Mucosa of stomach (tissue), 1 donor: ENCODE data around the gene RELA.

Experiments used
- H3K27me3 ChIP-seq: one replicate; pipeline ENCODE4 v1.7.0; 2013; ENCODE audit warnings: mild to moderate bottlenecking, low read length; ENCODE audit not compliant: control insufficient read depth, insufficient read depth
- H3K36me3 ChIP-seq: one replicate; pipeline ENCODE4 v1.7.0; 2013; ENCODE audit warnings: low read length; ENCODE audit not compliant: control insufficient read depth, insufficient read depth
- H3K4me1 ChIP-seq: one replicate; pipeline ENCODE4 v1.7.0; 2013; ENCODE audit warnings: mild to moderate bottlenecking, low read length; ENCODE audit not compliant: control insufficient read depth, insufficient read depth
- H3K4me3 ChIP-seq: one replicate; pipeline ENCODE4 v1.7.0; 2013; ENCODE audit warnings: low read length
- H3K9ac ChIP-seq: one replicate; pipeline ENCODE4 v1.7.0; 2013; ENCODE audit warnings: mild to moderate bottlenecking, low read length, moderate library complexity
- H3K9me3 ChIP-seq: one replicate; pipeline ENCODE4 v1.7.0; 2013; ENCODE audit warnings: mild to moderate bottlenecking, low read length, moderate library complexity; ENCODE audit not compliant: control insufficient read depth
- donor health status: Pancreatic carcinoma.

Gene RELA

DNA sequence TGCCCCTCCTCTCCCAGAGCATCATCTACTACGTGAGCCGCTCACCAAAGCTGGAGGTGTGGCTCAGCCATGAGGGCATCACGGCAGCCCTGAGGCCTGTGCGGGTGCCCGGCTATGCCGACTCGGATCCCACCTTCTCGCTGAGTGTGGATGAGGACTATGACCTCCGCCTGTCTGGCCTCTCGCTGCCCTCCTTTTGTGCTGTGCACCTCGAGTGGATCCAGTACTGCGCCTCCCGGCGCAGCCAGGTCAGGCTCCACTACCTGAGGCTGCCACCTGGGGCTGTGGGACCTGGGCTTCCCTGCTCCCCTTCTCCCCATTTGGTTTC is 28.6 kb downstream of the RELA start:
- H3K27me3 ChIP-seq: no peaks in the 10 kb centered on the region
- no peak overlapping the region for H3K9ac ChIP-seq
- H3K4me1 ChIP-seq: peaks cover 19% of the 10 kb centered on the region
- H3K36me3 ChIP-seq: peaks cover 22% of the 10 kb centered on the region
- no peak overlapping the region for H3K4me3 ChIP-seq
- H3K9me3 ChIP-seq: no peaks in the 10 kb centered on the region

DNA sequence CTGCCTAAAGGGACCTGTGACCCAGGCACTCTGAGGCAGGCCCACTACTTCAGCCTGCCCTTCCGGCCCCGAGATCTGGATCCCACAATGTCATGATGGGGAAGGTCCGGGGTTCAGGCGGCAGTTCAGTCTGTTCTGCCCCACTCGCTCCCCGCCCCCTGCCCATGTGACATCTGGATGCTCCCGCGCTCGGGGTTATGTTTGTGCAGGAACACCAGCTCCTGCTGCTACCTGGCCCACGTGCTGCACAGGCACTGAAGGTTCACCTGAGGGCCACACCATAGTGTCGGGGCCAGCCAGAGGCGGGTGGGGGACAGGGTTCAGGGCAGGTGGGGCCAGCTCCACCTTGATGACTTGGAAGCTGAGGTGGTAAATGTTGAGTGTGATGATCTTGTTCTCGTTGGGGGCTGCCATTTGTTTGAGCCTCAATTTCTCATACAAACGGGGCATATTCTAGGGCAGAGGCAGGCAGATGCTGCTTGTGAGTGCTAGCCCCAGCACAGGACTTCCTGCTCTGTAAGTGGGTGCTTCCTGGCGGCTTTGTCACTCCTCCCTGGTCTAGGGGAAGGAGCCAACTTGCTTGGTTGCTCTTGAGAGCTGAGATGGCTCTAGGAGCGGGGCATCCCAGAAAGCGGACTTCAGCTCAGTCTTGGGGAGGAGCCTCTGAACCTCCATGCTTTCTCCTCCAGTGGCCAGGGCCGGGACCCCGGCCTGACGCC is 29.2 kb downstream of the RELA start:
- no peaks in the 10 kb centered on the region for H3K9me3 ChIP-seq
- H3K27me3 ChIP-seq: no peaks in the 10 kb centered on the region
- no peak overlapping the region for H3K9ac ChIP-seq
- H3K36me3 ChIP-seq: peaks cover 26% of the 10 kb centered on the region
- peaks cover 15% of the 10 kb centered on the region for H3K4me1 ChIP-seq
- no peak overlapping the region for H3K4me3 ChIP-seq

DNA sequence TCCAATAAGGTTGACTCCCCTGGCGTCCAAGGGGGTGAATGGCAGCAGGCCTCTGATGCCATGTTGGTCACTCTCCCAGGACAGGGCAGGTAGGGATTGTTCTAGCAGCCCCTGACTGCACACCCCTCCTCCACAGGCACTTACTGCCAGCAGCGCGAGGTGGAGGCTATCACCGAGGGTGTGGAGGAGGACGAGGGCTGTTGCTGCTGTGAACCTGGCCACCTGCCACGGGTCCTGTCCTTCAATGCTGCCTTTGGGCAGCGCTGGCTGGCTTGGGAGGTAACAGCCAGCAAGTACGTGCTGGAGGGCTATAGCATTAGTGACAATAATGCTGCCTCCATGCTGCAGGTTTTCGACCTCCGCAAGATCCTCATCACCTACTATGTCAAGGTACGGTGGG is 32.5 kb downstream of the RELA start:
- H3K4me3 ChIP-seq: no peak overlapping the region
- no peaks in the 10 kb centered on the region for H3K4me1 ChIP-seq
- H3K27me3 ChIP-seq: no peaks in the 10 kb centered on the region
- H3K9me3 ChIP-seq: no peaks in the 10 kb centered on the region
- peaks cover 32% of the 10 kb centered on the region for H3K36me3 ChIP-seq
- no peak overlapping the region for H3K9ac ChIP-seq

DNA sequence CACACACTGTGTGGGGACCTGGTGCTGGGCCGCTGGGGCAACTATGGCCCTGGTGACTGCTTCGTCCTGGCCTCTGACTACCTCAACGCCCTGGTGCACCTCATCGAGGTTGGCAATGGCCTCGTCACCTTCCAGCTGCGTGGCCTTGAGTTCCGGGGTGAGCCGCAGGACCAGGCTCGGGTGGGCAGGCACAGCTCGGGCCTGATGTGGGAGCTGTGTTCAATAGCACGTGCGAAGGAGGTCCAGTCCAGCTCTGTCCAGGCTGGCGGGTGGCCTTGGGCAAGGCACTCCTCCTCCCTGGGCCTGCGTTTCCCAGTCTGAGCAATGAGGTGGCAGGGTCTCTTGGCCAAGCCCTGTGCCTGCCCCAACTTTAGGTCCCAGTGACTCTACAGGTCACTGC is 33.1 kb downstream of the RELA start:
- no peaks in the 10 kb centered on the region for H3K9me3 ChIP-seq
- no peaks in the 10 kb centered on the region for H3K27me3 ChIP-seq
- H3K4me3 ChIP-seq: no peak overlapping the region
- H3K36me3 ChIP-seq: peaks cover 28% of the 10 kb centered on the region
- no peaks in the 10 kb centered on the region for H3K4me1 ChIP-seq
- no peak overlapping the region for H3K9ac ChIP-seq

DNA sequence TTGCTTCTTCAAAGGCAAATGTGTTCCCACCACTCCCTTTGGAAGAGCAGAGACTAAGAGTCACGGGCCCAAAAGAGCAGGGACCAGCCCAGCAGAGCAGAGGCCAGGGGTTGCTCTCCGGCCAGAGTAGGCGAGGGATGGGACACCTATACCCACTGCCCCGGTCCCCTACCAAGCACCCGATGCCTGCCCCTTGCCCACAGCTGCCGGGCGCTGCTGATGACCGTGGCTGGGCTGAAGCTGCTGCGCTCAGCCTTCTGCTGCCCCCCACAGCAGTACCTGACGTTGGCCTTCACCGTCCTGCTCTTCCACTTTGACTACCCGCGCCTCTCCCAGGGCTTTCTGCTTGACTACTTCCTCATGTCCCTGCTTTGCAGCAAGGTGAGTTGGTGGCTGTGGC is 35.5 kb downstream of the RELA start:
- Histone ChIP-seq H3K9ac (no peak overlapping the region), H3K27me3 (no peaks in the 10 kb centered on the region), H3K36me3 (peaks cover 28% of the 10 kb centered on the region), H3K4me3 (no peak overlapping the region), H3K4me1 (no peaks in the 10 kb centered on the region), H3K9me3 (no peaks in the 10 kb centered on the region)

DNA sequence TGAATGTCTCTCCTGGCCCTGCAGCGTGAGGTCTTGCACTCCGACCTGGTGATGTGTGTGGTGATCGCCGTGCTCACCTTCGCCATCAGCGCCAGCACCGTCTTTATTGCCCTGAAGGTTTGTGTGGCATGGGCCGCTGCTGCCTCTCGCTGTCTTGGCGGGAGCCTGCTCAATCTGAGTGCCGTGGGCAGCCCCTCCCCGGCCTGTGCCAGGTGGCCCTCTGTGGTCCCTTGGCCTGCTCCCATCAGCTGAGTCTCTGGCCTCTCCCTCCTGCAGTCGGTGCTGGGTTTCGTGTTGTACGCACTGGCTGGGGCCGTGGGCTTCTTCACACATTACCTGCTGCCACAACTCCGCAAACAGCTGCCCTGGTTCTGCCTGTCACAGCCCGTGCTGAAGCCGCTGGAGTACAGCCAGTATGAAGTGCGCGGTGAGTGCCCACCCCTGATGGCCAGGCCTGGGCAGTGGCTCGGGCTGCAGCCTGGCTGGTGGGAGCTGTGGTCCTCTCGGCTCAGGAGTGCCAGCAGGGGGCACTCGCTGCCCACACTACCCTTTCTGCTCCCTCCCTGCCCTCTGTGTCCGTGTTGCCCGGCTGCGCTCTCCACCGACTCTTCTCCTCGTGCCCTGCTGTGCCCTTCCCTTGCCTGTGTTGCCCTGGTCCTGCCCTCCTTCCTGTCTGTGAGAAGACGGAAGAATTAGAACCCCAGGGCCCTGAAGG is 36.9 kb downstream of the RELA start:
- peaks cover 28% of the 10 kb centered on the region for H3K36me3 ChIP-seq
- H3K4me3 ChIP-seq: no peak overlapping the region
- H3K9ac ChIP-seq: no peak overlapping the region
- H3K9me3 ChIP-seq: no peaks in the 10 kb centered on the region
- no peaks in the 10 kb centered on the region for H3K4me1 ChIP-seq
- no peaks in the 10 kb centered on the region for H3K27me3 ChIP-seq

DNA sequence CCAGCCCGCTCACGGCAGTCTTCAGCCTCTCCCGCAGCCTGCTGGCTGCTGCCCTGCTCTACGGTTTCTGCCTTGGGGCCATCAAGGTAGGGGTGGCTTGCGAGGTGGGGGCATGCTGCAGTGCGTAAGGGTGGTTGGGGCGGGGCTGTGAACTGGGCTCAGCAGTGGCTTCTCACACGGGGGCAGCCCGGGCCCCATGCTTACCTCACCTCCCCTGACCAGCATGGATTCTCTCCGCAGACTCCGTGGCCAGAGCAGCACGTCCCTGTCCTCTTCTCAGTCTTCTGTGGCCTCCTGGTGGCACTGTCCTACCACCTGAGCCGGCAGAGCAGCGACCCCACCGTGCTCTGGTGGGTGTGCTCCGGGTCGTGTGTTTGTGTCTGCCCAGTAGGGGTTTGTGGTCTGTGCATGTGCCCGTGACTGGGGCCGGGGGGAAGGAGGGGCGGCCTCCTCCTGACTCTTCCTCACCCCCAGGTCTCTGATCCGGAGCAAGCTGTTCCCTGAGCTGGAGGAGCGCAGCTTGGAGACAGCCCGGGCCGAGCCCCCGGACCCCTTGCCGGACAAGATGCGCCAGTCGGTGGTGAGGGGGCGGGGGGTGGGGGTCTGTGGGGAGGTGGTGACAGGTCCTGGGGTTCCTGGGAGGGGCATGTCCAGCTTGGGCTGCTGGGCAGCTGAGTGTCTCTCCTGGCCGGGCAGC is 37.6 kb downstream of the RELA start:
- Histone ChIP-seq H3K4me3 (no peak overlapping the region), H3K9ac (no peak overlapping the region), H3K27me3 (no peaks in the 10 kb centered on the region), H3K4me1 (no peaks in the 10 kb centered on the region), H3K36me3 (peaks cover 28% of the 10 kb centered on the region), H3K9me3 (no peaks in the 10 kb centered on the region)

DNA sequence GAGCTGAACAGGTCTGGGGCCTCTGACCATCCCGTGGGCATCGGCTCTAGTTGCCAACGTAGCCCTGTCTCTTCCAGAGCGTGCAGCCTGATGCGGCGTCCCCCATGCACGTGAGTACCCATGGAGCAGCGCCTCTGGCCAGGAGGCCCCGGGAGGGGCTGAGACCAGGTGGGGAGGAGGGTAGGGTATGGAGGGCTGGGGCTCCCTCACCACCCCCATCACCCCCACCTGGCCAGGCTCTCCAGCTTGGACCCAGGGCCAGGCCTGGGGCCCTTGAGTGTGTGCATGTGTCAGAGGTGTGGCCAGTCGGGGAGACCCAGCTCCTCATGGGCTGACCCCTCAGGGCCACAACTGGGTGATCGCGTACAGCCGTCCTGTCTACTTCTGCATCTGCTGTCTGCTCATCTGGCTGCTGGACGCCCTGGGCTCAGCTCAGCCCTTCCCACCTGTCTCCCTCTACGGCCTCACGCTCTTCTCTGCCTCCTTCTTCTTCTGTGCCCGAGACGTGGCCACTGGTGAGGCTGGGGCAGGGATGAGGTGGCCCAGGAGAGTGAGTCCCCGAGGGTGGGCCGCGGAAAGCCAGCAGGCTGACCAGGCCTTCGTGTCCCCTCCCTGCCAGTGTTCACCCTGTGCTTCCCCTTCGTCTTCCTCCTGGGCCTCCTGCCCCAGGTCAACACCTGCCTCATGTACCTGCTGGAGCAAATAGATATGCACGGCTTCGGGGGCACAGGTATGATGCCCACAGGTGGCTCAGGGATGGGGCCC is 38.7 kb downstream of the RELA start:
- Histone ChIP-seq H3K4me3 (no peak overlapping the region), H3K9me3 (no peaks in the 10 kb centered on the region), H3K27me3 (no peaks in the 10 kb centered on the region), H3K4me1 (no peaks in the 10 kb centered on the region), H3K9ac (no peak overlapping the region), H3K36me3 (peaks cover 18% of the 10 kb centered on the region)

DNA sequence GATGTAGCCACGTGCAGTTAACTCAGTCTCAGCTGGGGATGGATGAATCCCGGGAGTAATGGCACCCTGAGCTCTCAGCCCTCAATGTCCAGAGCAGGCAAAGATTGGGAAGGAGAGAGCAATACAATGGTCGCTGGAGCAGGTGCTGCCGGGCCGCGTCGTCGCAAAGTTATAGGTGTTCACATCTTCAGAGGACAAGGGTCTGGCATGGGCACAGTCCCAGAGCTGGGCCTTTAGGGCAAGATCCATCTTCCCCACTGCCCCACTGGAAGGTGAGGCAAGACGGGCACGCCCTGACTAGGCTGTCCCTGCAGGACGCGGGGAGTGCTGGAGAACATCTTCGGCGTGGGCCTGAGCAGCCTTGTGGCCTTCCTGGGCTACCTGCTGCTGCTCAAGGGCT is 39.5 kb downstream of the RELA start:
- Histone ChIP-seq H3K9me3 (no peaks in the 10 kb centered on the region), H3K4me1 (no peaks in the 10 kb centered on the region), H3K36me3 (peaks cover 13% of the 10 kb centered on the region), H3K9ac (no peak overlapping the region), H3K4me3 (no peak overlapping the region), H3K27me3 (no peaks in the 10 kb centered on the region)

DNA sequence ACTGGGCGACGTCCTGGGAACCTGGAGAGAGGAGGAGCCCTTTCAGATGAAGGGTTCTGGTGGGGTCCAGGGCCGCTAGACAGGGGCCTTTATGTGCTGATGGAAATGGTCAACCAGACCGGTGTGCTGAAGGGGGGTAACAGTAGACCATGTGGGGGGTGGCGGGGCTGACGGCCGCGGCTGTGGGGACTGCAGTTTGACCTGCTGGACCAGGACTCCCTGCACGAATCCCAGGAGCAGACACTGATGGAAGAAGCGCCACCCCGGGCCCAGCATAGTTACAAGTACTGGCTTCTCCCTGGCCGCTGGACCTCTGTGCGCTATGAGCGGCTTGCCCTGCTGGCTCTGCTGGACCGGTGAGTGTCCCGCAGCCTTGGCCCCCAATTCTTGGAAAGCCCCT is 40.7 kb downstream of the RELA start:
- Histone ChIP-seq H3K27me3 (no peaks in the 10 kb centered on the region), H3K36me3 (peaks cover 1% of the 10 kb centered on the region), H3K9ac (no peak overlapping the region), H3K4me1 (peaks cover 2% of the 10 kb centered on the region), H3K4me3 (no peak overlapping the region), H3K9me3 (no peaks in the 10 kb centered on the region)

DNA sequence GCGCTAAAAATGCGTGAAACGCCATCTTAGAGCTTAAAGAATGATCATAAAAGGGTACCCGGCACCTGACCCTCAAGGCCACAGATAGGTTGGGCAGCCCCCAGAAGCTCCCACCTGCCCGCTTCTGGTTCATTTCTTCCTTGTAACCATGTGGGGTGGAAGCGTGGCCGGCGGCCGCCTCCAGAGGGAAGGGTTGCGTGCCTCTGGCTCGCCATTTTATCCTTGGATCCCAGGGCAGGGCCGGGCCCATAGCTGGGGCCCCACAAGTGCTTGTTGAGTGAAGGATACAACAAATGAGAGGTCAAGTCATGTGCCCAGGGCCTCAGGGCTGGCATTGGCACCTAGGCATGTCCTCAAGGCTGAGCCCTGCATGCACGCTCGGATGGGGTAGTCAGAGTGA is 41.3 kb downstream of the RELA start:
- H3K9me3 ChIP-seq: no peaks in the 10 kb centered on the region
- H3K4me3 ChIP-seq: no peak overlapping the region
- no peaks in the 10 kb centered on the region for H3K36me3 ChIP-seq
- H3K27me3 ChIP-seq: no peaks in the 10 kb centered on the region
- peaks cover 7% of the 10 kb centered on the region for H3K4me1 ChIP-seq
- no peak overlapping the region for H3K9ac ChIP-seq

DNA sequence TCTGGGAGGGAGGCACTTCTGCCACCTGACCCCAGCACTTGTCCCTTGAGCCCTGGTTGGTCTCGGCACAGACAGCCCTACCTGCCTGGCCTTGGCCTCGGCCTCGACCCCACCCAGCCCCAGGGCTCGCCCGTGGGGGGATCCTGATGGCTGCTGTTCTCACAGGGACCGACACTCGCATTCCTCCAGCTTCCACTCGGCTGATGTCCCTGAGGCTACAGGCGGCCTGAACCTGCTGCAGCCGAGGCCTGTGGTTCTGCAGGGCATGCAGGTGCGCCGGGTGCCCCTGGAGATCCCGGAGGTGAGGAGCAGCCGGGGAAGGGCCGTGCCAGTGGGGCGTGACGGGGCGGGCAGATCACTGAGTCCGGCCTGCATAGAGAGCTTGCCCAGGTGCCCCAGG is 42.0 kb downstream of the RELA start:
- Histone ChIP-seq H3K27me3 (no peaks in the 10 kb centered on the region), H3K4me3 (no peak overlapping the region), H3K9me3 (no peaks in the 10 kb centered on the region), H3K9ac (no peak overlapping the region), H3K4me1 (peaks cover 8% of the 10 kb centered on the region), H3K36me3 (no peaks in the 10 kb centered on the region)
